Lung (tissue), 12 donors: ENCODE measurements around the gene SAC3D1. TPM values are rescaled to one million over a fixed set of nuclear protein-coding genes. Genes with fewer than 3 reads are reported as not detected.

Source experiments
- ATAC-seq: fragments of 200-7000 bp; cut with Tn5 transposase; one replicate; pipeline ENCODE4 v1.9.1; 2020; ENCODE audit warnings: moderate number of reproducible peaks; ENCODE audit not compliant: insufficient read depth, low FRiP score
- DNase-seq, 3 donors: peaks; one replicate each; pipeline ENCODE4 v3.0.0-alpha.2; 2013 to 2017
- H3K27ac ChIP-seq, 2 donors: one replicate each; pipeline ENCODE4 v1.5.1; 2013; ENCODE audit warnings: mild to moderate bottlenecking in 2 of 2, moderate library complexity in 2 of 2, control low read depth in 1 of 2, inconsistent platforms in 1 of 2, low read depth in 1 of 2, low read length in 1 of 2
- H3K27me3 ChIP-seq, 3 donors: one replicate each; pipeline ENCODE4 v1.5.1; 2013; ENCODE audit warnings: low read length in 2 of 3; ENCODE audit not compliant: control insufficient read depth in 3 of 3, insufficient read depth in 3 of 3
- H3K36me3 ChIP-seq, 4 donors: one replicate each; pipeline ENCODE4 v1.5.1; 2013; ENCODE audit warnings: low read length in 4 of 4, mild to moderate bottlenecking in 1 of 4, moderate library complexity in 1 of 4; ENCODE audit not compliant: control insufficient read depth in 4 of 4, insufficient read depth in 4 of 4
- H3K4me1 ChIP-seq, 5 donors: one replicate each; pipeline ENCODE4 v1.5.1; 2013; ENCODE audit warnings: low read length in 5 of 5, mild to moderate bottlenecking in 2 of 5, moderate library complexity in 1 of 5; ENCODE audit not compliant: control insufficient read depth in 5 of 5, insufficient read depth in 5 of 5
- H3K4me3 ChIP-seq: one replicate; pipeline ENCODE4 v1.5.1; 2013; ENCODE audit warnings: mild to moderate bottlenecking, control low read depth, moderate library complexity
- H3K9ac ChIP-seq, 2 donors: one replicate each; pipeline ENCODE4 v1.5.1; 2013; ENCODE audit warnings: low read length in 2 of 2, control low read depth in 1 of 2; ENCODE audit not compliant: insufficient read depth in 1 of 2
- H3K9me3 ChIP-seq, 4 donors: one replicate each; pipeline ENCODE4 v1.5.1; 2013; ENCODE audit warnings: low read length in 3 of 4, mild to moderate bottlenecking in 1 of 4, moderate library complexity in 1 of 4; ENCODE audit not compliant: control insufficient read depth in 4 of 4, insufficient read depth in 3 of 4
- WGBS, 2 donors: extraction: QIAGEN DNeasy Blood & Tissue Kit; methylation state at CpG; one replicate each; pipeline ENCODE4 v1.1.7; 2013; 5-methylcytosine and 5-hydroxymethylcytosine counted together
- polyA plus RNA-seq, 2 donors: library from polyadenylated mRNA; stranded (reverse); fragments of 200-250 nt; gene quantifications; one replicate each; pipeline ENCODE4 v1.2.1, GENCODE V29; 2013
- total RNA-seq, 2 donors: library from RNA; depleted of rRNA in 1 of 2; stranded (reverse); fragments of >200 nt in 1 of 2; gene quantifications; one replicate each; pipeline ENCODE4 v1.2.1, GENCODE V29; 2014 to 2021
- TF ChIP-seq, protein P1 (sequence below): IDR thresholded peaks from 2 replicates; pipeline ENCODE4 v1.5.1; 2012; ENCODE audit warnings: mild to moderate bottlenecking; ENCODE audit errors: control extremely low read depth, extremely low read depth
- donor health status: control.
- donor health status: control.
- donor health status: Bipolar disorder and iron deficiency.
- donor health status: healthy.
- donor health status: DM: yes; HTN: yes; CAD: no.

SAC3D1 gene
- total and polyA plus RNA-seq, 4 donors: 5.1 to 17.6 (median 14.3) TPM

DNA sequence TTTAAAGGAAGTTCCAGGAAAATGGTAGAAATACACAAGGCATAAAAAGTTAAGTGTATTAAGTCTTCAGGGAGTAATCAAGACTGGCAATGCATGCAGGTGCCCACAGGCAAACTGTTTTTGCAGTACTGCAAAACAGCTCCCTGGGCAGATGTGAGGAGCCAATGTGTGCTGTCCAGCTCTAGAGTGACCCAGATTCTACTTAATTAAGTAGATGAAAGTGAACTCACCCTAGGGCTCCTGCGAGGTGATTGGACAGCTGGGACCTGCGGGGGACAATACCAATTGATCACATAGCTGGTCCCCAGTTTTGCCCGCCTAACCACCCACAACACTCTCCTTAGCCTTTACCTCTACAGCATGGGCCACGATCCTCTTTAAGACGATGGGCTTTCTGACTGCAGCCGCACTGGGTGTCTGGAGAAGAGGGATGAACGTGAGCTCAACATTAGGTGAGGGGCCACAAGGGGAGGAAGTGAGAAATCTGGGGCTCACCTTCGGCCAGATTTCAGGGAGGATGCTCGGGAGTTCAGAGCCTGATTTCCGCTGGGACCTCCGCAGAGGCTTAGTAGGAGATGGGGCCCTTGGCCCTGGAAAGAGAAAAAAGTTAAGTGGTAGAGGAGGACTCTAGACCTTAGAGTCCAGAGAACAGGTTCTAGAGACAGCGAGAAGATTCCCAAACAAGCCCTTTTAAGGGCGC, 42.3 kb downstream of the SAC3D1 start:
- Histone ChIP-seq H3K9ac (peak overlapping the region; percentile 3 to 66), H3K4me1 (peaks cover 0 to 22% (median 8%) of the 10 kb centered on the region in 5 donors), H3K4me3 (peak overlapping the region; percentile 39), H3K36me3 (peaks cover 0 to 27% (median 16%) of the 10 kb centered on the region in 4 donors), H3K9me3 (no peaks in the 10 kb centered on the region), H3K27me3 (no peaks in the 10 kb centered on the region), H3K27ac (peak overlapping the region in 1 of 2 donors; percentile 34)
- WGBS, 2 donors: 5 to 8% methylated on average over 12 to 13 of the region's 13 CpGs
- ATAC-seq: no peak
- TF ChIP-seq, protein P1, sequence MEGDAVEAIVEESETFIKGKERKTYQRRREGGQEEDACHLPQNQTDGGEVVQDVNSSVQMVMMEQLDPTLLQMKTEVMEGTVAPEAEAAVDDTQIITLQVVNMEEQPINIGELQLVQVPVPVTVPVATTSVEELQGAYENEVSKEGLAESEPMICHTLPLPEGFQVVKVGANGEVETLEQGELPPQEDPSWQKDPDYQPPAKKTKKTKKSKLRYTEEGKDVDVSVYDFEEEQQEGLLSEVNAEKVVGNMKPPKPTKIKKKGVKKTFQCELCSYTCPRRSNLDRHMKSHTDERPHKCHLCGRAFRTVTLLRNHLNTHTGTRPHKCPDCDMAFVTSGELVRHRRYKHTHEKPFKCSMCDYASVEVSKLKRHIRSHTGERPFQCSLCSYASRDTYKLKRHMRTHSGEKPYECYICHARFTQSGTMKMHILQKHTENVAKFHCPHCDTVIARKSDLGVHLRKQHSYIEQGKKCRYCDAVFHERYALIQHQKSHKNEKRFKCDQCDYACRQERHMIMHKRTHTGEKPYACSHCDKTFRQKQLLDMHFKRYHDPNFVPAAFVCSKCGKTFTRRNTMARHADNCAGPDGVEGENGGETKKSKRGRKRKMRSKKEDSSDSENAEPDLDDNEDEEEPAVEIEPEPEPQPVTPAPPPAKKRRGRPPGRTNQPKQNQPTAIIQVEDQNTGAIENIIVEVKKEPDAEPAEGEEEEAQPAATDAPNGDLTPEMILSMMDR: no peak
- no peak for DNase-seq

DNA sequence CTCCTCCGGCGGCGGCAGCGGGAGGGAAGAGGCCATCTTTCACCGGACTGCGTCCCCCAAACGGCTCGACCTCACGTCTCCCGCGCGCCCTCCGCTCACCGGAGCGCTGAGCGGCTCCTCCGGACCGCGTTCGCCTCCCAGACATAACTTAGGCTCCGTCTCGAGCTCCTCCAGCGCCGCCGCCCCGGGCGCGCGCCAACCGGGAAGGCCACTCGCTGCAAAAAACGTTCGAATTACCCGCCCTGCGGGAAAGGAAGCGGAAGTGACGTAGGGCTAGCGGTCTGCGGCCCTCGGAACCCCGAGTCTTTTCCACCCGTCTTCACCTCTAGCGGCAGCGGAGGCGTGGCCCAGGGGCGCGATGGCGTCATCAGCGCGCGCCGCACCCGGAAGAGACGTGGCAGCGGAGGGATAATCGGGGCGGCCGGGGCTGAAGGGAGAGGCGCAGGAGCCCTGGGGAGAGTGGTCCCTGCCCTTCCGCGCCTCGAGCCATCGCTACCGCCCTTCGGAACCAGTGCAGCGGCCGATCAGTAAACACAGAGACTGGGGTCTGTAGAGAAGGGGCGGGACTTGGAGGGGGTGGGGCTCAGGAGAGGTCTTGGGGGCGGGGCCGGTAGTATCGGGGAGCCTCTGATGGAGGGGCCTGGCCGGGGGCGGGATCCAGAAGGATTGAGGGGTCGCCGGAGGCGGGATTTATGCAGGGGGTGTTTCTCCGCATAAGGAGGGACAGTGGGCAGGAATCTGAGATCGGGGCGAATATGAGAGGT, 43.0 kb downstream of the SAC3D1 start, which contains the start of the genes CDCA5 and ZFPL1:
CDCA5 (minus strand) TSS at position 207 of the 764 bp plus-strand sequence; CDS start at position 145, 62 bp downstream.
ZFPL1 (plus strand) TSS at position 389 of the 764 bp plus-strand sequence. CDS start 477 bp downstream, outside the sequence.
- peak; percentile 97 to 98 (median 97) for DNase-seq
- H3K9ac ChIP-seq: peak within 1 kb of the TSS; percentile 69 to 92
- TF ChIP-seq, protein P1: no peak
- peak within 1 kb of the TSS; percentile 64 to 91 for H3K27ac ChIP-seq
- H3K4me3 ChIP-seq: peak within 1 kb of the TSS; percentile 82
- peaks cover 0 to 22% (median 8%) of the 10 kb centered on the region in 5 donors for H3K4me1 ChIP-seq
- peaks cover under 1 to 34% (median 18%) of the 10 kb centered on the region in 4 donors for H3K36me3 ChIP-seq
- no peaks in the 10 kb centered on the region for H3K27me3 ChIP-seq
- H3K9me3 ChIP-seq: no peaks in the 10 kb centered on the region
- 0% methylated on average over 77 to 79 of the region's 79 CpGs for WGBS, 2 donors
- peak; percentile 93 for ATAC-seq

DNA sequence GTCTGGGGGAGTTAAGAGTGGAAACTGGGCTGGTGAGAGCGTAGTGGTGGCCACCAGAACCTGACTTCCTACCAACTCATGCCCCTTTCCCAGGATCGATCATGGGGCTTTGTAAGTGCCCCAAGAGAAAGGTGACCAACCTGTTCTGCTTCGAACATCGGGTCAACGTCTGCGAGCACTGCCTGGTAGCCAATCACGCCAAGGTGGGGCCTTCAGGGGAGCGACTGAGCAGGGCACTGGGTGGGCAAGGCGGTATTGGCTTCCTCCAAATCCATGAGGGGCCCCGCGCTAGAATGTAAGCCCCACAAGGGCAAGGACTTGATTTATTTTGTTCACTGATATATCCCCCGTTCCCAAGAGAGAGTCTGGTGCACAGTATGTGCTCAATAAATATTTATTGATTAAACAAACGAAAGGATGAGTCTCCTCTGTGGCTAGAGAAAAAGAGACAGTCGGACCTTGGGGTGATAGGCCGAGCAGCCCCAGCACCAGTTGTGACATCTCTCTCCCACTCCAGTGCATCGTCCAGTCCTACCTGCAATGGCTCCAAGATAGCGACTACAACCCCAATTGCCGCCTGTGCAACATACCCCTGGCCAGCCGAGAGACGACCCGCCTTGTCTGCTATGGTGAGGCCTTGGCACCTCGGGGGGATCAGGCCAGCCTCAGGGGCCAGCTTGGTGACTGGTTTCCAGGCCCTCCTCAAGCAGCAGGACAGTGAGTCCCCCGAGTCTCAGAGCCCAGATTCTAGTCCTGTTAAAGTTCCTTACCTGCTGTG, 43.8 kb downstream of the SAC3D1 start:
- H3K9me3 ChIP-seq: no peaks in the 10 kb centered on the region
- H3K4me3 ChIP-seq: peak overlapping the region; percentile 82
- DNase-seq (no peak), ATAC-seq (no peak)
- no peaks in the 10 kb centered on the region for H3K27me3 ChIP-seq
- peak overlapping the region; percentile 69 to 92 for H3K9ac ChIP-seq
- peaks cover 0 to 22% (median 8%) of the 10 kb centered on the region in 5 donors for H3K4me1 ChIP-seq
- peaks cover 4 to 39% (median 17%) of the 10 kb centered on the region in 4 donors for H3K36me3 ChIP-seq
- TF ChIP-seq, protein P1: no peak
- peak overlapping the region; percentile 58 to 73 for H3K27ac ChIP-seq
- 46 to 50% methylated on average over 23 of the region's 23 CpGs for WGBS, 2 donors
